GM23338 (cell line): ENCODE results near the gene NRP2. TPM values are rescaled to one million over a fixed set of nuclear protein-coding genes. Genes with fewer than 3 reads are reported as not detected.

Source experiments
- ATAC-seq: fragments of 200-7000 bp; cut with Tn5 transposase; 3 replicates; pipeline ENCODE4 v1.9.1; 2020
- DNase-seq: peaks from one replicate; pipeline ENCODE4 v3.0.0-alpha.2; 2015; ENCODE audit warnings: low spot score
- H2AFZ ChIP-seq: fragments of 200-600 bp; sonication (generic); 2 replicates; pipeline ENCODE4 v1.8.0; 2016; ENCODE audit warnings: antibody characterized with exemption, mild to moderate bottlenecking, moderate library complexity
- H3F3A ChIP-seq: fragments of 200-600 bp; sonication (generic); replicated peaks from 2 replicates; pipeline ENCODE4 v1.8.0; 2017; ENCODE audit warnings: antibody characterized with exemption, mixed run types, low read depth
- H3K27ac ChIP-seq: fragments of 200-600 bp; sonication (generic); 2 replicates; pipeline ENCODE4 v1.6.1; 2016; ENCODE audit warnings: low read depth
- H3K27me3 ChIP-seq: fragments of 200-600 bp; sonication (generic); 2 replicates; pipeline ENCODE4 v1.8.0; 2016; ENCODE audit warnings: mild to moderate bottlenecking, mixed run types, moderate library complexity; ENCODE audit not compliant: insufficient read depth
- H3K36me3 ChIP-seq: fragments of 200-600 bp; sonication (generic); 2 replicates; pipeline ENCODE4 v1.8.0; 2016; ENCODE audit warnings: mild to moderate bottlenecking; ENCODE audit not compliant: insufficient read depth
- H3K4me1 ChIP-seq: fragments of 200-600 bp; sonication (generic); 2 replicates; pipeline ENCODE4 v1.8.0; 2016; ENCODE audit warnings: mild to moderate bottlenecking, moderate library complexity; ENCODE audit not compliant: insufficient read depth
- H3K4me2 ChIP-seq: fragments of 200-600 bp; sonication (generic); 2 replicates; pipeline ENCODE4 v1.7.1; 2017; ENCODE audit warnings: mixed run types
- H3K4me3 ChIP-seq: fragments of 200-600 bp; sonication (generic); 2 replicates; pipeline ENCODE4 v1.6.1; 2016; ENCODE audit warnings: mixed run types
- H3K79me2 ChIP-seq: fragments of 200-600 bp; sonication (generic); replicated peaks from 2 replicates; pipeline ENCODE4 v1.8.0; 2017; ENCODE audit warnings: mild to moderate bottlenecking; ENCODE audit not compliant: insufficient read depth
- H3K9me2 ChIP-seq: fragments of 200-600 bp; sonication (generic); 2 replicates; pipeline ENCODE4 v1.8.0; 2017; ENCODE audit not compliant: insufficient read depth
- H4K20me1 ChIP-seq: fragments of 200-600 bp; sonication (generic); replicated peaks from 2 replicates; pipeline ENCODE4 v1.8.0; 2017; ENCODE audit warnings: mild to moderate bottlenecking; ENCODE audit not compliant: insufficient read depth
- H3K27ac Mint-ChIP-seq: 2 replicates; pipeline ENCODE4 v1.8.0; 2020; ENCODE audit warnings: inconsistent platforms, mild to moderate bottlenecking, moderate library complexity, mixed read lengths
- H3K27me3 Mint-ChIP-seq: 3 replicates; pipeline ENCODE4 v1.8.0; 2022; ENCODE audit warnings: low read depth, mild to moderate bottlenecking, moderate library complexity, mixed read lengths, inconsistent platforms; ENCODE audit not compliant: insufficient read depth, poor library complexity
- H3K36me3 Mint-ChIP-seq: 3 replicates; pipeline ENCODE4 v1.8.0; 2021; ENCODE audit warnings: low read depth, mild to moderate bottlenecking, inconsistent platforms, moderate library complexity, mixed read lengths
- H3K4me1 Mint-ChIP-seq: 3 replicates; pipeline ENCODE4 v1.8.0; 2020; ENCODE audit warnings: mild to moderate bottlenecking, inconsistent platforms, mixed read lengths
- H3K4me3 Mint-ChIP-seq: 3 replicates; pipeline ENCODE4 v1.8.0; 2021; ENCODE audit warnings: moderate library complexity, mild to moderate bottlenecking, inconsistent platforms, mixed read lengths
- H3K9me3 Mint-ChIP-seq: 3 replicates; pipeline ENCODE4 v1.8.0; 2020; ENCODE audit warnings: moderate library complexity, mild to moderate bottlenecking, inconsistent platforms, mixed read lengths
- CREB1 ChIP-seq: fragments of 250-450 bp; sonication (Bioruptor Pico); IDR thresholded peaks from 2 replicates; pipeline ENCODE4 v1.5.0; 2020; ENCODE audit warnings: low read depth, mild to moderate bottlenecking, moderate library complexity
- CTCF ChIP-seq, 2 experiments: fragments of 200-600 bp in 1 of 2; sonication (generic) in 1 of 2; conservative IDR thresholded peaks; 2 replicates each; pipeline versions ENCODE4 v1.5.1 to v1.6.1; 2016 to 2017; ENCODE audit warnings: antibody characterized with exemption in 2 of 2, low read depth in 2 of 2, mild to moderate bottlenecking in 2 of 2, moderate library complexity in 1 of 2
- ETS1 ChIP-seq: IDR thresholded peaks from 2 replicates; pipeline ENCODE4 v1.6.1; 2016; ENCODE audit warnings: antibody characterized with exemption
- EZH2 ChIP-seq: fragments of 200-600 bp; sonication (generic); IDR thresholded peaks from one replicate; pipeline ENCODE4 v1.8.0; 2017; ENCODE audit warnings: antibody characterized with exemption, mild to moderate bottlenecking, low read depth; ENCODE audit not compliant: unreplicated experiment
- EZH2phosphoT487 ChIP-seq: fragments of 200-600 bp; sonication (generic); IDR thresholded peaks from one replicate; pipeline ENCODE4 v1.8.1; 2018; ENCODE audit warnings: antibody characterized with exemption; ENCODE audit not compliant: unreplicated experiment
- NANOG ChIP-seq: IDR thresholded peaks from 2 replicates; pipeline ENCODE4 v1.6.1; 2016; ENCODE audit warnings: antibody characterized with exemption, borderline replicate concordance
- POLR2AphosphoS5 ChIP-seq: IDR thresholded peaks from 2 replicates; pipeline ENCODE4 v1.6.1; 2016; ENCODE audit warnings: antibody characterized with exemption, low read depth
- REST ChIP-seq: IDR thresholded peaks from one replicate; pipeline ENCODE4 v1.6.1; 2018; ENCODE audit warnings: antibody characterized with exemption; ENCODE audit not compliant: unreplicated experiment
- ZNF114 ChIP-seq: fragments of 250-450 bp; sonication (Bioruptor Pico); IDR thresholded peaks from 2 replicates; pipeline ENCODE4 v1.5.0; 2020; ENCODE audit warnings: mild to moderate bottlenecking, moderate library complexity
- ZNF331 ChIP-seq: fragments of 250-450 bp; sonication (Bioruptor Pico); IDR thresholded peaks from 2 replicates; pipeline ENCODE4 v1.5.0; 2020; ENCODE audit warnings: low read depth, mild to moderate bottlenecking, moderate library complexity
- polyA plus RNA-seq: library from polyadenylated mRNA; unstranded; fragments of >200 nt; fragmentation: Nextera tagmentation; extraction: Ambion mirVana; gene quantifications from 2 replicates; pipeline ENCODE4 v1.2.1, GENCODE V29; 2016
- total RNA-seq: library from RNA; depleted of rRNA; stranded (reverse); fragments of >200 nt; shearing (Covaris generic); gene quantifications from 2 replicates; pipeline ENCODE4 v1.2.3, GENCODE V29; 2014

Gene NRP2
- total and polyA plus RNA-seq, 2 experiments from 2014 or later, result 18.4 to 22.0 TPM

- Histone ChIP-seq H4K20me1 (0 out of 2 replicates have a peak, but pooled peaks cover 5% of the 10 kb centered on the region), H3F3A (no peaks in the 10 kb centered on the region), H3K36me3 (no peaks in the 10 kb centered on the region), H3K27me3 (peaks cover 53% of the 10 kb centered on the region), H3K4me3 (peak overlapping the region; percentile 84), H2AFZ (peak overlapping the region; percentile 90), H3K79me2 (peaks cover 20% of the 10 kb centered on the region), H3K27ac (no peak overlapping the region), H3K4me2 (peak overlapping the region; percentile 99), H3K9me2 (no peaks in the 10 kb centered on the region), H3K4me1 (peaks cover 29% of the 10 kb centered on the region)
- Mint-ChIP-seq H3K27ac (no peak overlapping the region), H3K4me3 (peak overlapping the region; percentile 81), H3K9me3 (no peaks in the 10 kb centered on the region; the same call in 2 of the 3 replicates), H3K4me1 (peaks cover 48% of the 10 kb centered on the region), H3K27me3 (peaks cover 38% of the 10 kb centered on the region), H3K36me3 (peaks cover 4% of the 10 kb centered on the region; the same call in 1 of the 3 replicates)
- DNase-seq (peak; percentile 49), ATAC-seq (peak; percentile 4)
- TF ChIP-seq ZNF114 (CRISPR knock-in tag) (no peak), REST (no peak), NANOG (no peak), POLR2AphosphoS5 (no peak), EZH2phosphoT487 (no peak), ZNF331 (no peak), ETS1 (no peak), CREB1 (no peak), EZH2 (no peak)
Measured at GRCh38 chr2:205681401-205682238, 681 bp upstream of the NRP2 start.

GRCh38 chr2:205682971-205683501 lies 735 bp downstream of the NRP2 start:
- Histone ChIP-seq H3K79me2 (peaks cover 35% of the 10 kb centered on the region), H3K9me2 (no peaks in the 10 kb centered on the region; the same call in 1 of the 2 replicates), H3K4me3 (peak overlapping the region; percentile 84), H3K27ac (no peak overlapping the region), H3K4me2 (peak overlapping the region; percentile 99), H3F3A (no peaks in the 10 kb centered on the region; the same call in 1 of the 2 replicates), H2AFZ (peak overlapping the region; percentile 90), H3K4me1 (peaks cover 41% of the 10 kb centered on the region), H3K36me3 (no peaks in the 10 kb centered on the region), H4K20me1 (0 out of 2 replicates have a peak, but pooled peaks cover 5% of the 10 kb centered on the region), H3K27me3 (peaks cover 64% of the 10 kb centered on the region)
- Mint-ChIP-seq H3K4me1 (peaks cover 62% of the 10 kb centered on the region), H3K27ac (no peak overlapping the region), H3K36me3 (peaks cover 7% of the 10 kb centered on the region; the same call in 1 of the 3 replicates), H3K4me3 (peak overlapping the region; percentile 84), H3K9me3 (no peaks in the 10 kb centered on the region; the same call in 2 of the 3 replicates), H3K27me3 (peaks cover 45% of the 10 kb centered on the region)
- ATAC-seq (no peak), DNase-seq (no peak)
- TF ChIP-seq ZNF114 (CRISPR knock-in tag) (no peak), EZH2 (peak; percentile 48), ZNF331 (no peak), CTCF (conservative IDR thresholded peaks at IDR 0.05; ENCODE audit: low read depth in 2 of 2) (no peak)
